Vagina (tissue), 2 donors: ENCODE data around the gene RPS25. TPM values are rescaled to one million over a fixed set of nuclear protein-coding genes. Genes with fewer than 3 reads are reported as not detected.
"Not testable (repeated sequence)": the region's sequence is repeated elsewhere in the genome, so short reads cannot be mapped to it uniquely, and the experiment has no call there.

ENCODE experiments used
- DNase-seq, 2 donors: peaks; one replicate each; pipeline ENCODE4 v3.0.0-alpha.2; 2017; ENCODE audit errors: extremely low spot score in 2 of 2
- H3K27ac ChIP-seq: fragments of 200-600 bp; sonication (generic); one replicate; pipeline ENCODE4 v1.5.1; 2019
- H3K27me3 ChIP-seq: fragments of 200-600 bp; sonication (generic); one replicate; pipeline ENCODE4 v1.5.1; 2019
- H3K36me3 ChIP-seq, 2 donors: fragments of 200-600 bp; sonication (generic); one replicate each; pipeline ENCODE4 v1.5.1; 2017 to 2019
- H3K4me1 ChIP-seq: fragments of 200-600 bp; sonication (generic); one replicate; pipeline ENCODE4 v1.5.1; 2019
- H3K4me3 ChIP-seq, 2 donors: fragments of 200-600 bp; sonication (generic); 1 replicate in 1 of 2; 2 replicates in 1 of 2; pipeline ENCODE4 v1.5.1; 2016 to 2019
- H3K9me3 ChIP-seq: fragments of 200-600 bp; sonication (generic); one replicate; pipeline ENCODE4 v1.5.1; 2019
- CTCF ChIP-seq, 3 experiments: fragments of 450-650 bp in 2 of 3; fragments of 200-600 bp in 1 of 3; sonication (generic) in 1 of 3; IDR thresholded peaks; one replicate each; pipeline ENCODE4 v1.5.1; 2017 to 2019; ENCODE audit warnings: antibody characterized with exemption in 3 of 3, mild to moderate bottlenecking in 2 of 3, moderate library complexity in 2 of 3
- POLR2A ChIP-seq, 2 donors: fragments of 450-650 bp; IDR thresholded peaks; one replicate each; pipeline ENCODE4 v1.6.1; 2017; ENCODE audit warnings: antibody characterized with exemption in 2 of 2, mild to moderate bottlenecking in 2 of 2, moderate library complexity in 2 of 2
- POLR2AphosphoS5 ChIP-seq, 2 donors: sonication (generic); formaldehyde crosslinking; IDR thresholded peaks; one replicate each; pipeline ENCODE4 v1.9.0; 2017; ENCODE audit warnings: antibody characterized with exemption in 2 of 2, mild to moderate bottlenecking in 2 of 2, low read depth in 1 of 2; ENCODE audit not compliant: insufficient read depth in 1 of 2
- intact Hi-C: fragments of 100-400 bp; cut with DNase I; formaldehyde crosslinking; loops from one replicate; pipeline ENCODE4 v1.15.1; 2023
- total RNA-seq: library from RNA; depleted of rRNA; stranded (reverse); fragments of >200 nt; gene quantifications from one replicate; pipeline ENCODE4 v1.2.3, GENCODE V29; 2016

Gene RPS25
- total RNA-seq, 1 donor from 2014 or later, result 1,843 TPM

- Histone ChIP-seq H3K36me3 (peaks cover 0 to 70% of the 10 kb centered on the region in 2 donors), H3K4me1 (no peaks in the 10 kb centered on the region), H3K27me3 (no peaks in the 10 kb centered on the region), H3K9me3 (no peaks in the 10 kb centered on the region), H3K4me3 (no peak overlapping the region), H3K27ac (no peak overlapping the region)
- DNase-seq, result no peak
- TF ChIP-seq POLR2A (IDR thresholded peaks at IDR 0.05), result no peak
- TF ChIP-seq CTCF (IDR thresholded peaks at IDR 0.05), result no peak
- TF ChIP-seq POLR2AphosphoS5 (IDR thresholded peaks at IDR 0.05; ENCODE audit: insufficient read depth in 1 of 2, low read depth in 1 of 2), result no peak
- intact Hi-C loops, result no loop called here
These were observed 29.1 kb upstream of the RPS25 start for GRCh38 chr11:119047205-119047604.

- intact Hi-C loops, result no loop called here
- H3K4me3 ChIP-seq, result no peak overlapping the region
- H3K27me3 ChIP-seq, result no peaks in the 10 kb centered on the region
- H3K27ac ChIP-seq, result no peak overlapping the region
- H3K9me3 ChIP-seq, result no peaks in the 10 kb centered on the region
- H3K4me1 ChIP-seq, result no peaks in the 10 kb centered on the region
- H3K36me3 ChIP-seq, result peaks cover 0 to 62% of the 10 kb centered on the region in 2 donors
- TF ChIP-seq CTCF (IDR thresholded peaks at IDR 0.05), result no peak
- no peak for TF ChIP-seq POLR2A (IDR thresholded peaks at IDR 0.05)
- no peak for TF ChIP-seq POLR2AphosphoS5 (IDR thresholded peaks at IDR 0.05; ENCODE audit: insufficient read depth in 1 of 2, low read depth in 1 of 2)
- DNase-seq, result no peak
These were observed 28.3 kb upstream of the RPS25 start for GRCh38 chr11:119046489-119046888.

GRCh38 chr11:119044708-119045107 is 26.6 kb upstream of the RPS25 start:
- Histone ChIP-seq H3K36me3 (peaks cover 0 to 47% of the 10 kb centered on the region in 2 donors), H3K27me3 (no peaks in the 10 kb centered on the region), H3K9me3 (no peaks in the 10 kb centered on the region), H3K4me1 (no peaks in the 10 kb centered on the region), H3K27ac (no peak overlapping the region), H3K4me3 (no peak overlapping the region)
- intact Hi-C loops, result no loop called here
- TF ChIP-seq CTCF (IDR thresholded peaks at IDR 0.05) (peak in 1 of 3 experiments; percentile 5), POLR2A (IDR thresholded peaks at IDR 0.05) (no peak), POLR2AphosphoS5 (IDR thresholded peaks at IDR 0.05; ENCODE audit: insufficient read depth in 1 of 2, low read depth in 1 of 2) (no peak)
- DNase-seq, result no peak

- DNase-seq, result no peak
- Histone ChIP-seq H3K27ac (no peak overlapping the region), H3K9me3 (no peaks in the 10 kb centered on the region), H3K36me3 (peaks cover 0 to 30% of the 10 kb centered on the region in 2 donors), H3K27me3 (no peaks in the 10 kb centered on the region), H3K4me3 (no peak overlapping the region), H3K4me1 (no peaks in the 10 kb centered on the region)
- intact Hi-C loops, result no loop called here
- TF ChIP-seq CTCF (IDR thresholded peaks at IDR 0.05) (no peak), POLR2AphosphoS5 (IDR thresholded peaks at IDR 0.05; ENCODE audit: insufficient read depth in 1 of 2, low read depth in 1 of 2) (no peak), POLR2A (IDR thresholded peaks at IDR 0.05) (no peak)
These were observed 24.8 kb upstream of the RPS25 start for GRCh38 chr11:119042927-119043326.

- no peak for DNase-seq
- Histone ChIP-seq H3K36me3 (peaks cover 0 to 20% of the 10 kb centered on the region in 2 donors), H3K27me3 (no peaks in the 10 kb centered on the region), H3K27ac (no peak overlapping the region), H3K9me3 (no peaks in the 10 kb centered on the region), H3K4me3 (no peak overlapping the region), H3K4me1 (no peaks in the 10 kb centered on the region)
- TF ChIP-seq POLR2AphosphoS5 (IDR thresholded peaks at IDR 0.05; ENCODE audit: insufficient read depth in 1 of 2, low read depth in 1 of 2) (no peak), POLR2A (IDR thresholded peaks at IDR 0.05) (no peak), CTCF (IDR thresholded peaks at IDR 0.05) (no peak)
- intact Hi-C loops, result no loop called here
These were observed 23.8 kb upstream of the RPS25 start for GRCh38 chr11:119041821-119042514.

GRCh38 chr11:119039471-119039870 is 21.3 kb upstream of the RPS25 start:
- H3K27ac ChIP-seq, intact Hi-C loops, H3K4me1 ChIP-seq, H3K9me3 ChIP-seq, H3K36me3 ChIP-seq, H3K27me3 ChIP-seq, DNase-seq, H3K4me3 ChIP-seq: not testable (repeated sequence)
